H9 (cell line): ENCODE data around the gene BCAT1. TPM values are rescaled to one million over a fixed set of nuclear protein-coding genes. Genes with fewer than 3 reads are reported as not detected.

Source experiments
- DNase-seq: peaks from one replicate; pipeline ENCODE4 v3.0.0-alpha.2; 2017
- H2AFZ ChIP-seq: one replicate; pipeline ENCODE4 v1.6.1; 2013; ENCODE audit warnings: mild to moderate bottlenecking, low read length, control low read depth, moderate library complexity
- H2AK5ac ChIP-seq: 2 replicates; pipeline ENCODE4 v1.6.1; 2013; ENCODE audit warnings: low read length, control low read depth, mixed read lengths; ENCODE audit not compliant: insufficient read length
- H2BK120ac ChIP-seq: one replicate; pipeline ENCODE4 v1.6.1; 2013; ENCODE audit warnings: low read depth, mild to moderate bottlenecking, low read length, control low read depth, inconsistent platforms; ENCODE audit not compliant: poor library complexity, severe bottlenecking
- H2BK12ac ChIP-seq: 2 replicates; pipeline ENCODE4 v1.6.1; 2013; ENCODE audit warnings: low read length, control low read depth, mixed read lengths, low read depth; ENCODE audit not compliant: insufficient read length
- H2BK15ac ChIP-seq: 2 replicates; pipeline ENCODE4 v1.6.1; 2013; ENCODE audit warnings: low read depth, low read length, control low read depth
- H2BK20ac ChIP-seq: one replicate; pipeline ENCODE4 v1.6.1; 2013; ENCODE audit warnings: low read depth, mild to moderate bottlenecking, low read length, control low read depth, inconsistent platforms; ENCODE audit not compliant: poor library complexity, severe bottlenecking
- H2BK5ac ChIP-seq: 2 replicates; pipeline ENCODE4 v1.6.1; 2013; ENCODE audit warnings: low read length, control low read depth, mixed read lengths; ENCODE audit not compliant: insufficient read length
- H3K14ac ChIP-seq: 2 replicates; pipeline ENCODE4 v1.6.1; 2013; ENCODE audit warnings: low read length, control low read depth; ENCODE audit not compliant: insufficient read depth
- H3K18ac ChIP-seq: 2 replicates; pipeline ENCODE4 v1.6.1; 2013; ENCODE audit warnings: low read depth, mild to moderate bottlenecking, mixed read lengths, low read length, control low read depth; ENCODE audit not compliant: insufficient read length
- H3K23ac ChIP-seq: 2 replicates; pipeline ENCODE4 v1.6.1; 2013; ENCODE audit warnings: low read length, control low read depth, mixed read lengths, low read depth; ENCODE audit not compliant: insufficient read length
- H3K23me2 ChIP-seq: 2 replicates; pipeline ENCODE4 v1.6.1; 2013; ENCODE audit warnings: low read depth, mild to moderate bottlenecking, mixed read lengths, low read length, control low read depth; ENCODE audit not compliant: insufficient read length, poor library complexity, severe bottlenecking
- H3K27ac ChIP-seq: 2 replicates; pipeline ENCODE4 v1.5.1; 2013; ENCODE audit warnings: low read length, control low read depth, mixed read lengths, low read depth; ENCODE audit not compliant: insufficient read length
- H3K27me3 ChIP-seq: 2 replicates; pipeline ENCODE4 v1.6.1; 2013; ENCODE audit warnings: low read length, control low read depth, inconsistent platforms; ENCODE audit not compliant: insufficient read depth
- H3K4ac ChIP-seq: 2 replicates; pipeline ENCODE4 v1.6.1; 2013; ENCODE audit warnings: low read depth, mild to moderate bottlenecking, control low read depth, inconsistent platforms, low read length, moderate library complexity
- H3K4me1 ChIP-seq: 2 replicates; pipeline ENCODE4 v1.6.1; 2013; ENCODE audit warnings: low read length, control low read depth, inconsistent platforms; ENCODE audit not compliant: insufficient read depth
- H3K4me2 ChIP-seq: 2 replicates; pipeline ENCODE4 v1.6.1; 2013; ENCODE audit warnings: low read length, control low read depth, mixed read lengths; ENCODE audit not compliant: insufficient read length, insufficient read depth
- H3K56ac ChIP-seq: 2 replicates; pipeline ENCODE4 v1.6.1; 2013; ENCODE audit warnings: low read depth, mild to moderate bottlenecking, mixed read lengths, low read length, control low read depth; ENCODE audit not compliant: insufficient read length
- H3K79me1 ChIP-seq: 2 replicates; pipeline ENCODE4 v1.6.1; 2013; ENCODE audit warnings: low read depth, mild to moderate bottlenecking, moderate library complexity, low read length, control low read depth, inconsistent platforms; ENCODE audit not compliant: insufficient read depth, poor library complexity, severe bottlenecking
- H3K79me2 ChIP-seq: 2 replicates; pipeline ENCODE4 v1.6.1; 2013; ENCODE audit warnings: low read length, control low read depth, inconsistent platforms; ENCODE audit not compliant: insufficient read depth
- H3K9ac ChIP-seq: 2 replicates; pipeline ENCODE4 v1.6.1; 2013; ENCODE audit warnings: low read length, control low read depth, mixed read lengths; ENCODE audit not compliant: insufficient read length; ENCODE audit errors: extremely low read depth
- H3K9me3 ChIP-seq: one replicate; pipeline ENCODE4 v1.6.1; 2013; ENCODE audit warnings: low read depth, low read length, inconsistent platforms; ENCODE audit not compliant: control insufficient read depth
- H3T11ph ChIP-seq: one replicate; pipeline ENCODE4 v1.6.1; 2013; ENCODE audit warnings: mild to moderate bottlenecking, low read length, control low read depth, inconsistent platforms
- H4K20me1 ChIP-seq: one replicate; pipeline ENCODE4 v1.6.1; 2013; ENCODE audit not compliant: control insufficient read depth, insufficient read length, insufficient read depth
- H4K5ac ChIP-seq: 2 replicates; pipeline ENCODE4 v1.6.1; 2013; ENCODE audit warnings: low read depth, mild to moderate bottlenecking, mixed read lengths, low read length, control low read depth; ENCODE audit not compliant: insufficient read length
- H4K8ac ChIP-seq: replicated peaks from 2 replicates; pipeline ENCODE4 v1.6.1; 2013; ENCODE audit warnings: low read length, control low read depth, mixed read lengths, low read depth; ENCODE audit not compliant: insufficient read length
- H4K91ac ChIP-seq: 2 replicates; pipeline ENCODE4 v1.6.1; 2013; ENCODE audit warnings: low read depth, mild to moderate bottlenecking, moderate library complexity, mixed read lengths, low read length, control low read depth; ENCODE audit not compliant: insufficient read length
- H3K27ac Mint-ChIP-seq, 3 experiments: 2 replicates in 2 of 3; 3 replicates in 1 of 3; pipeline ENCODE4 v1.8.0; 2020 to 2021; ENCODE audit warnings: mixed read lengths in 3 of 3, mild to moderate bottlenecking in 1 of 3, moderate library complexity in 1 of 3
- H3K27me3 Mint-ChIP-seq: 2 replicates; pipeline ENCODE4 v1.8.0; 2021; ENCODE audit warnings: low read depth, mild to moderate bottlenecking, moderate library complexity, mixed read lengths
- H3K36me3 Mint-ChIP-seq, 3 experiments: 2 replicates in 2 of 3; 3 replicates in 1 of 3; pipeline ENCODE4 v1.8.0; 2020 to 2021; ENCODE audit warnings: low read depth in 3 of 3, mixed read lengths in 3 of 3; ENCODE audit not compliant: insufficient read depth in 1 of 3
- H3K4me1 Mint-ChIP-seq, 2 experiments: 2 replicates each; pipeline ENCODE4 v1.8.0; 2020; ENCODE audit warnings: mixed read lengths in 2 of 2
- H3K4me3 Mint-ChIP-seq, 2 experiments: 2 replicates in 1 of 2; 3 replicates in 1 of 2; pipeline ENCODE4 v1.8.0; 2020 to 2021; ENCODE audit warnings: mild to moderate bottlenecking in 2 of 2, mixed read lengths in 2 of 2, moderate library complexity in 1 of 2
- H3K9me3 Mint-ChIP-seq, 2 experiments: 2 replicates in 1 of 2; 3 replicates in 1 of 2; pipeline ENCODE4 v1.8.0; 2020; ENCODE audit warnings: mild to moderate bottlenecking in 2 of 2, mixed read lengths in 2 of 2, moderate library complexity in 1 of 2
- CTCF ChIP-seq: fragments of 200-600 bp; sonication (generic); conservative IDR thresholded peaks from 3 replicates; pipeline ENCODE4 v1.8.0; 2021; ENCODE audit warnings: antibody characterized with exemption, mild to moderate bottlenecking
- WGBS: extraction: QIAGEN DNeasy Blood & Tissue Kit; methylation state at CpG from one replicate; pipeline ENCODE4 v1.1.7; 2013; ENCODE audit warnings: missing lambda C conversion rate, low lambda C conversion rate, mixed read lengths; ENCODE audit not compliant: insufficient read length; ENCODE audit errors: extremely low coverage; 5-methylcytosine and 5-hydroxymethylcytosine counted together
- total RNA-seq: library from RNA; stranded (reverse); gene quantifications from 2 replicates; pipeline ENCODE4 v1.2.1, GENCODE V29; 2021

Gene BCAT1
- total RNA-seq, 1 experiment from 2014 or later: 244 TPM

- H2AK5ac ChIP-seq: no peak overlapping the region
- H3K56ac ChIP-seq: no peak overlapping the region
- no peaks in the 10 kb centered on the region for H3K9me3 ChIP-seq
- no peaks in the 10 kb centered on the region for H4K20me1 ChIP-seq
- H3K79me2 ChIP-seq: no peaks in the 10 kb centered on the region
- TF ChIP-seq CTCF: no peak
- no peaks in the 10 kb centered on the region; the same call in 1 of the 2 replicates for H3K4me1 ChIP-seq
- H4K8ac ChIP-seq: no peak overlapping the region
- H3K23ac ChIP-seq: no peak overlapping the region
- Mint-ChIP-seq H3K27ac (peak overlapping the region in 1 of 3 experiments; percentile 23; a peak in 1 of 7 replicates), H3K9me3 (no peaks in the 10 kb centered on the region), H3K27me3 (no peaks in the 10 kb centered on the region), H3K4me3 (no peak overlapping the region), H3K36me3 (no peaks in the 10 kb centered on the region), H3K4me1 (peaks cover 14 to 17% of the 10 kb centered on the region in 2 experiments)
- H2BK120ac ChIP-seq: no peak overlapping the region
- no peak overlapping the region for H3K9ac ChIP-seq
- no peak overlapping the region for H2AFZ ChIP-seq
- DNase-seq: no peak
- no peak overlapping the region for H3K18ac ChIP-seq
- H2BK12ac ChIP-seq: no peak overlapping the region
- H3K27me3 ChIP-seq: no peaks in the 10 kb centered on the region
- H3K4ac ChIP-seq: no peak overlapping the region
- H3T11ph ChIP-seq: peak overlapping the region; percentile 39
- H3K79me1 ChIP-seq: no peaks in the 10 kb centered on the region
- no peak overlapping the region for H2BK20ac ChIP-seq
- H3K27ac ChIP-seq: no peak overlapping the region
- no peaks in the 10 kb centered on the region for H3K23me2 ChIP-seq
- no CpG with 5 or more reads among the region's 1 CpG for WGBS
- no peak overlapping the region for H3K14ac ChIP-seq
- H4K5ac ChIP-seq: no peak overlapping the region
- no peak overlapping the region for H2BK15ac ChIP-seq
- no peak overlapping the region for H4K91ac ChIP-seq
- H2BK5ac ChIP-seq: no peak overlapping the region
- H3K4me2 ChIP-seq: no peak overlapping the region
Measured at GRCh38 chr12:24760162-24760561, 188.7 kb downstream of the BCAT1 start.

Other genes with a start within 250 kb of the BCAT1 start
- not detected in 2 replicates for gene DNAI7, start 246.1 kb upstream of the BCAT1 start, total RNA-seq
- 7.6 and 8.7 TPM in 2 replicates for gene ETFRF1, start 246.1 kb upstream of the BCAT1 start, total RNA-seq